ENCODE results near the gene BST1.

The BST1 gene

GRCh38 chr4:15684498-15684897 is 18.4 kb upstream of the BST1 start:
- Histone ChIP-seq H3K36me3 (peaks cover 35% of the 10 kb centered on the region), H3K4me3 (ENCODE audit: low read depth, low read length) (no peak overlapping the region), H3K9me3 (ENCODE audit: severe bottlenecking) (no peaks in the 10 kb centered on the region), H3K27ac (no peak overlapping the region), H3K27me3 (ENCODE audit: insufficient read depth, low read depth, severe bottlenecking) (no peaks in the 10 kb centered on the region)
- TF ChIP-seq CTCF (IDR thresholded peaks at IDR 0.05; ENCODE audit: low read depth, low read length), result no peak
- DNase-seq, result no peak

GRCh38 chr4:15688051-15688450 is 14.8 kb upstream of the BST1 start:
- Histone ChIP-seq H3K4me3 (ENCODE audit: low read depth, low read length) (no peak overlapping the region), H3K9me3 (ENCODE audit: severe bottlenecking) (no peaks in the 10 kb centered on the region), H3K36me3 (peaks cover 35% of the 10 kb centered on the region), H3K27me3 (ENCODE audit: insufficient read depth, low read depth, severe bottlenecking) (no peaks in the 10 kb centered on the region), H3K27ac (no peak overlapping the region)
- TF ChIP-seq CTCF (IDR thresholded peaks at IDR 0.05; ENCODE audit: low read depth, low read length), result no peak
- DNase-seq, result no peak

- DNase-seq, result no peak
- H3K36me3 ChIP-seq, result peaks cover 33% of the 10 kb centered on the region
- no peak for TF ChIP-seq CTCF (IDR thresholded peaks at IDR 0.05; ENCODE audit: low read depth, low read length)
- H3K27me3 ChIP-seq (ENCODE audit: insufficient read depth, low read depth, severe bottlenecking), result no peaks in the 10 kb centered on the region
- no peak overlapping the region for H3K4me3 ChIP-seq (ENCODE audit: low read depth, low read length)
- H3K9me3 ChIP-seq (ENCODE audit: severe bottlenecking), result peaks cover 6% of the 10 kb centered on the region
- H3K27ac ChIP-seq, result no peak overlapping the region
These were observed 13.3 kb upstream of the BST1 start for GRCh38 chr4:15689540-15689939.

GRCh38 chr4:15690020-15690809 is 12.7 kb upstream of the BST1 start:
- no peak overlapping the region for H3K4me3 ChIP-seq (ENCODE audit: low read depth, low read length)
- no peak for TF ChIP-seq CTCF (IDR thresholded peaks at IDR 0.05; ENCODE audit: low read depth, low read length)
- peaks cover 29% of the 10 kb centered on the region for H3K36me3 ChIP-seq
- no peak for DNase-seq
- no peaks in the 10 kb centered on the region for H3K27me3 ChIP-seq (ENCODE audit: insufficient read depth, low read depth, severe bottlenecking)
- peaks cover 6% of the 10 kb centered on the region for H3K9me3 ChIP-seq (ENCODE audit: severe bottlenecking)
- no peak overlapping the region for H3K27ac ChIP-seq

GRCh38 chr4:15691346-15692135 is 11.3 kb upstream of the BST1 start:
- Histone ChIP-seq H3K9me3 (ENCODE audit: severe bottlenecking) (peaks cover 6% of the 10 kb centered on the region), H3K27ac (0 out of 2 replicates have a peak overlapping the region, but pooled peaks have one; percentile 6), H3K36me3 (peaks cover 22% of the 10 kb centered on the region), H3K27me3 (ENCODE audit: insufficient read depth, low read depth, severe bottlenecking) (no peaks in the 10 kb centered on the region), H3K4me3 (ENCODE audit: low read depth, low read length) (no peak overlapping the region)
- no peak for TF ChIP-seq CTCF (IDR thresholded peaks at IDR 0.05; ENCODE audit: low read depth, low read length)
- no peak for DNase-seq

All from WERI-Rb-1 (cell line).